ENCODE results near the gene HS3ST3A1.

DNA sequence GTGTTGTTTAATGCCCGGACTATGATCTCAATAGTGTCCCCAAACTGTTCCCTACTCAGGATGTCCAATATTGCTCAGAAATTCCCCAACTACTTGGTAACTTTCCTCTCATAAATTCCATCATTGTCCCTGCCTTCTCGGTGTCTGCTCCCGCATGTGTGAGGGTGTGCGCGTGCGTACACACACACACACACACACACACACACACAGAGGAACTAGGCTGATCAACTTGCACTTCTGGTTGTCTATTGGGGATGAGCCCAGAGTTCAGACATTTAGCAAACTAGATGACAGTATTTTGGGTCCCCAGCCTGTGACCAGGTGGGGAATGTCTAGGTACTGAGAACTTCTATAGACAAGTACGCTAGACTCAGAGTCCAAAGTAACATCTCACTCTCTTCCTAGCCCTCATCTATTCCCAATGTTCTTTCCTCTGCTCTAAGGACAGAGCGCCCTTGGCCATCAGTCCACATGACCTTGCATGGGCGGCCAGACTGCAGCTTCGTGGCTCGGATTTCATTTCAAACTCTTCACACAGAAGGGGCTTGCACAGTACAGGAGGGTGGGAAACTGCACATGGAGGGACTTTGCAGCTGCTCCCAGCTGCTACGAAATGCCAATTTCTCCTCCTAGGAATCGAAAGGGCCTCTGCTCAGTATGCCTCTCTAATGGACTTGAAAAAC, 5.3 kb downstream of the HS3ST3A1 start:
- no peak for TF ChIP-seq POLR2A (IDR thresholded peaks at IDR 0.05)
- TF ChIP-seq, protein P1, sequence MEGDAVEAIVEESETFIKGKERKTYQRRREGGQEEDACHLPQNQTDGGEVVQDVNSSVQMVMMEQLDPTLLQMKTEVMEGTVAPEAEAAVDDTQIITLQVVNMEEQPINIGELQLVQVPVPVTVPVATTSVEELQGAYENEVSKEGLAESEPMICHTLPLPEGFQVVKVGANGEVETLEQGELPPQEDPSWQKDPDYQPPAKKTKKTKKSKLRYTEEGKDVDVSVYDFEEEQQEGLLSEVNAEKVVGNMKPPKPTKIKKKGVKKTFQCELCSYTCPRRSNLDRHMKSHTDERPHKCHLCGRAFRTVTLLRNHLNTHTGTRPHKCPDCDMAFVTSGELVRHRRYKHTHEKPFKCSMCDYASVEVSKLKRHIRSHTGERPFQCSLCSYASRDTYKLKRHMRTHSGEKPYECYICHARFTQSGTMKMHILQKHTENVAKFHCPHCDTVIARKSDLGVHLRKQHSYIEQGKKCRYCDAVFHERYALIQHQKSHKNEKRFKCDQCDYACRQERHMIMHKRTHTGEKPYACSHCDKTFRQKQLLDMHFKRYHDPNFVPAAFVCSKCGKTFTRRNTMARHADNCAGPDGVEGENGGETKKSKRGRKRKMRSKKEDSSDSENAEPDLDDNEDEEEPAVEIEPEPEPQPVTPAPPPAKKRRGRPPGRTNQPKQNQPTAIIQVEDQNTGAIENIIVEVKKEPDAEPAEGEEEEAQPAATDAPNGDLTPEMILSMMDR (IDR thresholded peaks at IDR 0.05): no peak
- TF ChIP-seq POLR2AphosphoS5 (IDR thresholded peaks at IDR 0.05; ENCODE audit: insufficient read depth in 1 of 2, low read depth in 1 of 2): no peak

All from vagina (tissue), 2 donors.